ENCODE results near the gene KIRREL3. TPM values are rescaled to one million over a fixed set of nuclear protein-coding genes. Genes with fewer than 3 reads are reported as not detected.

The KIRREL3 gene
- total and polyA plus RNA-seq, 2 of the 8 experiments (the other 6 are each of a cell fraction or from before 2014, with no cell fraction given): 0.29 to 0.32 TPM

- TF ChIP-seq GTF2F1 (IDR thresholded peaks at IDR 0.05; ENCODE audit: borderline replicate concordance, low read depth, low read length): no peak
- no peak for TF ChIP-seq ASH2L (IDR thresholded peaks at IDR 0.05; ENCODE audit: low read length)
- TF ChIP-seq SIX5 (IDR thresholded peaks at IDR 0.05; ENCODE audit: low read depth, low read length): no peak
Measured at GRCh38 chr11:127037596-127037995, 37.0 kb upstream of the KIRREL3 start (continued).

Measured in H1 (cell line).